ENCODE measurements around the gene HGFAC.

Gene HGFAC

GRCh38 chr4:3449047-3449573 is 7.3 kb downstream of the HGFAC start:
- no peak overlapping the region for H3K27ac ChIP-seq (ENCODE audit: low read depth, low read length)
- H3K4me2 ChIP-seq (ENCODE audit: low read length): no peak overlapping the region
- H3K9me2 ChIP-seq (replicated peaks; ENCODE audit: control insufficient read depth, low read length): no peaks in the 10 kb centered on the region
- H3K79me2 ChIP-seq (ENCODE audit: control insufficient read depth, low read length): no peaks in the 10 kb centered on the region
- no peaks in the 10 kb centered on the region for H3K9me3 ChIP-seq (ENCODE audit: control insufficient read depth, insufficient read depth, low read length)
- H3K36me3 ChIP-seq (ENCODE audit: control insufficient read depth, low read length): no peaks in the 10 kb centered on the region
- no peak overlapping the region for H3K4me3 ChIP-seq (ENCODE audit: low read length)
- no peak for TF ChIP-seq CTCF (IDR thresholded peaks at IDR 0.05; ENCODE audit: low read depth, low read length, poor library complexity, severe bottlenecking)
- no peaks in the 10 kb centered on the region for H4K20me1 ChIP-seq (ENCODE audit: control insufficient read depth, insufficient read depth, low read depth, low read length)
- H3K4me1 ChIP-seq (ENCODE audit: control insufficient read depth, low read length): no peaks in the 10 kb centered on the region
- no peaks in the 10 kb centered on the region for H3F3A ChIP-seq (ENCODE audit: control insufficient read depth, insufficient read depth)
- no peaks in the 10 kb centered on the region for H3K27me3 ChIP-seq (ENCODE audit: control insufficient read depth, low read length)

GRCh38 chr4:3449574-3450534 is 8.1 kb downstream of the HGFAC start:
- no peak for TF ChIP-seq CTCF (IDR thresholded peaks at IDR 0.05; ENCODE audit: low read depth, low read length, poor library complexity, severe bottlenecking)
- no peak for TF ChIP-seq EZH2phosphoT487 (IDR thresholded peaks at IDR 0.05; ENCODE audit: borderline replicate concordance, low read length)
- Histone ChIP-seq H4K20me1 (ENCODE audit: control insufficient read depth, insufficient read depth, low read depth, low read length) (no peaks in the 10 kb centered on the region), H3K27ac (ENCODE audit: low read depth, low read length) (no peak overlapping the region), H3F3A (ENCODE audit: control insufficient read depth, insufficient read depth) (no peaks in the 10 kb centered on the region), H3K9me2 (replicated peaks; ENCODE audit: control insufficient read depth, low read length) (no peaks in the 10 kb centered on the region), H3K9me3 (ENCODE audit: control insufficient read depth, insufficient read depth, low read length) (no peaks in the 10 kb centered on the region), H3K27me3 (ENCODE audit: control insufficient read depth, low read length) (no peaks in the 10 kb centered on the region), H3K4me3 (ENCODE audit: low read length) (no peak overlapping the region), H3K4me1 (ENCODE audit: control insufficient read depth, low read length) (no peaks in the 10 kb centered on the region), H3K36me3 (ENCODE audit: control insufficient read depth, low read length) (no peaks in the 10 kb centered on the region), H3K4me2 (ENCODE audit: low read length) (no peak overlapping the region), H3K79me2 (ENCODE audit: control insufficient read depth, low read length) (no peaks in the 10 kb centered on the region)

- TF ChIP-seq CTCF (IDR thresholded peaks at IDR 0.05; ENCODE audit: low read depth, low read length, poor library complexity, severe bottlenecking): no peak
- Histone ChIP-seq H4K20me1 (ENCODE audit: control insufficient read depth, insufficient read depth, low read depth, low read length) (no peaks in the 10 kb centered on the region), H3K36me3 (ENCODE audit: control insufficient read depth, low read length) (no peaks in the 10 kb centered on the region), H3K27me3 (ENCODE audit: control insufficient read depth, low read length) (no peaks in the 10 kb centered on the region), H3K27ac (ENCODE audit: low read depth, low read length) (no peak overlapping the region), H3K9me3 (ENCODE audit: control insufficient read depth, insufficient read depth, low read length) (no peaks in the 10 kb centered on the region), H3K4me2 (ENCODE audit: low read length) (no peak overlapping the region), H3K9me2 (replicated peaks; ENCODE audit: control insufficient read depth, low read length) (no peaks in the 10 kb centered on the region), H3K4me3 (ENCODE audit: low read length) (no peak overlapping the region), H3K4me1 (ENCODE audit: control insufficient read depth, low read length) (no peaks in the 10 kb centered on the region), H3K79me2 (ENCODE audit: control insufficient read depth, low read length) (no peaks in the 10 kb centered on the region), H3F3A (ENCODE audit: control insufficient read depth, insufficient read depth) (no peaks in the 10 kb centered on the region)
Measured at GRCh38 chr4:3450643-3451042, 8.9 kb downstream of the HGFAC start.
